GM12801 (cell line): ENCODE measurements around the gene RPS6KA5.

Source experiments
- TF ChIP-seq, protein P1 (sequence below): IDR thresholded peaks from one replicate; pipeline ENCODE4 v1.5.1; 2011; ENCODE audit warnings: control low read depth; ENCODE audit not compliant: insufficient read length; ENCODE audit errors: extremely low read depth

RPS6KA5 gene

DNA sequence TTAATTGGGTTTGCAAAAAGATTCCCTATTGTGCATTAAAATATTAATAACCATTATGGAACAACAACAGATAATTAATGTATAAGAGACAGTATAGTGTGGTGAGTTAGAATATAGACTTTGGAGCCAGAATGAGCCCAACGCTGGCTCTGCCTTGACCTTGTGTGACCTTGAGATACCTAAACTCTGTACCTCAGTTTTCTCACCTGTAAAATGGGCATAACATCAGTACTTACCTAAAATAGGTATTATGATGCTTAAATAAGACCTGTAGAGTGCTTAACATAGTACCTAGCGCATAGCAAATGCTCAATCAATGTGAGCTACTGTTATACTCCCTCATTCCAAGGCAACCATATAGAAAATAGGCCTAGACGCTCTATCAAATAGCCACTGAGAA lies 153.3 kb downstream of the RPS6KA5 start:
- TF ChIP-seq, protein P1, sequence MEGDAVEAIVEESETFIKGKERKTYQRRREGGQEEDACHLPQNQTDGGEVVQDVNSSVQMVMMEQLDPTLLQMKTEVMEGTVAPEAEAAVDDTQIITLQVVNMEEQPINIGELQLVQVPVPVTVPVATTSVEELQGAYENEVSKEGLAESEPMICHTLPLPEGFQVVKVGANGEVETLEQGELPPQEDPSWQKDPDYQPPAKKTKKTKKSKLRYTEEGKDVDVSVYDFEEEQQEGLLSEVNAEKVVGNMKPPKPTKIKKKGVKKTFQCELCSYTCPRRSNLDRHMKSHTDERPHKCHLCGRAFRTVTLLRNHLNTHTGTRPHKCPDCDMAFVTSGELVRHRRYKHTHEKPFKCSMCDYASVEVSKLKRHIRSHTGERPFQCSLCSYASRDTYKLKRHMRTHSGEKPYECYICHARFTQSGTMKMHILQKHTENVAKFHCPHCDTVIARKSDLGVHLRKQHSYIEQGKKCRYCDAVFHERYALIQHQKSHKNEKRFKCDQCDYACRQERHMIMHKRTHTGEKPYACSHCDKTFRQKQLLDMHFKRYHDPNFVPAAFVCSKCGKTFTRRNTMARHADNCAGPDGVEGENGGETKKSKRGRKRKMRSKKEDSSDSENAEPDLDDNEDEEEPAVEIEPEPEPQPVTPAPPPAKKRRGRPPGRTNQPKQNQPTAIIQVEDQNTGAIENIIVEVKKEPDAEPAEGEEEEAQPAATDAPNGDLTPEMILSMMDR: no peak

DNA sequence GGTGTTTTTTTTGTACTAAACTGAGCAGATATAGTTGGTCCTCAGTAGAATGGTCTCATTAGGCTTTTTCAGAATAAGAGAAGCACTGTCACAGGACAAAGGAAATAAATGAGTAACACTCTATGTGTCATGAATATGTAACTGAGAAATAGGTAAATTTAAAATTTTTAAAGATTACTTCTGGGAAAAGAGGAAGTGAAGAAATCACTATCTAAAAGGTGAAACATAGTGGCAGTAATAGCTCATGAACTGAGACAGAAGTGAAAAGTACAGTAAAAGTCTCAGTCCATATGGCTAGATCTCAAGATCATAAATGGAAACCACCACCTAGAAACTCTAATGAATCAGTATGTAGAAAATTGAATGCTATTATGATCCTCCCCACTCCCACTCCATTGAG lies 154.9 kb downstream of the RPS6KA5 start:
- TF ChIP-seq, protein P1: no peak

DNA sequence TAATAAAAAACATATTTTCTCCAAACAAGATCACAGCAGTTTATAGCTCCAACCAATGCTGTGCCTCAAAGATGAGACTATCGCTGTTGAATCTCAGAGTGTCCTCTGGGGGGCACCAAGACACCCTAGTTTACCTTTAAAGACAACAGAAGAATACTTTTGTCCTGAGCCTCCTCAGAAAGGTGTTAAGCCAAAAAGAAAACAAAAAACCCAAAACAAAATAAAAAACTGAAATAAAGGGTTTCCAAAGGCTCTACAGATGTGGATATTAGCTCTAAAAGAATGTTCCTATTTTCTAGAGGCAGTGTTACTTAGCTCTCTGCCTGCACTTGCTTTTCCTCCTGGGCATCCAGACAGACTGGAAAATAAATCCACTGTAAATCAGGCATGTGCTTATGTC lies 157.3 kb downstream of the RPS6KA5 start:
- TF ChIP-seq, protein P1: no peak

DNA sequence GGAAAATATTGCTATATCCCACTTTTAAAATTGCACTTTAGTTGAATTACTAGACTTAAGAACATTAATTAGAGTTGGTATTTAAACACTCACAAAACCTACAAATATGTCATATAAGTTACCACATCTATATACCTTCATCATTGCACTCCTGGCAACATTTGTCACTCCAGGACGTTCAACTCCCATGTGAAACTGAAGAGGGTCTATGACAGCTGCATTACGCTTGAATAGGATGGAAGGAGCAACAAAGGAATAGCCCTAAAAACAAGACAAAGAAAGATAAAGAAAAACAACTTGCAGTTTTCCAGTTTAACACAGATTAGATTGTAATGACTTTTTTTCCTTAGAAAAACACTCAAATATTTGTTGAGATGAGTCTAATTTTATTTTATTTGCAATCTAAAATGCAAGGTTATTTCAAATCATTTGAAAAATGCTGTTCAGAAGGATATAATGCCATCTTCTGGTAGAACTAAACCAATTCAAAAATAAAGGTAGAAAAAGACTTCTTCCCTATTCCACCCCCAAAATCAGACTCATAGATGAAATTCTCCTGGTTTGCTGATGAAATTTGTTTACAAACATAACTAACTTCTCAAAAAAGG lies 159.9 kb downstream of the RPS6KA5 start:
- TF ChIP-seq, protein P1: no peak

DNA sequence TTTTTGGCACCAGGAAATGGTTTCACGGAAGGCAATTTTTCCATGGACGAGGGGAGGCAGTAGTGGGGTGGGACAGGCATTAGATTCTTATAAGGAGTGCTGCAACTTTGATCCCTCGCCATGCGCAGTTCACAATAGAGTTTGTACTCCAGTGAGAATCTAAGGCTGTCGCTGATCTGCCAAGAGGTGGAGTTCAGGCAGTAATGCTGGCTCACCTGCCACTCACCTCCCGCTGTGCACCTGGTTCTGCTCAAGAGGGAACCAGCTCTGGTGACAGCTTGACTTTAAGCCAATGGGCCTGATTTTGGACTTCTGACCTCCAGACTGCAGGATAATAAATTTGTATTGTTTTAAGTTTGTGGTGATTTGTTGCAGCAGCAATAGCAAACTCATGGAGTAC lies 163.4 kb downstream of the RPS6KA5 start:
- TF ChIP-seq, protein P1: no peak

DNA sequence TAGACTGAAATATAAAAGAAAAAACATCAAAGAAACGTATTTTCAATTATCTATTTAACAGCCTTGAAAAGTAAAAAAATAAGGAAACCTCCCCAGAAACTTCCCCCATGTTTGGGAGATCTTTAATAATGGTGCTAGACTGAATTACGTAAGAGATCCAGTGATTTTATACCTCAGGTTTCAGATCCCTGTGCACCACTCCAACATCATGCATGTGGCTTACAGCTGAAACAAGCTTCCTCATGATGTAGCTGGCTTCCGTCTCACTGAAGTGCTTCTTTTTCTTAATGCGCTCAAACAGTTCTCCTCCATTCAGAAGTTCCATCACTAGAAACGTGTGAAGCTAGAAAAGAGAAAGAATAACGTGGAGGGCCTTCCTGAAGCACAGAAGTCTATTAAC lies 166.2 kb downstream of the RPS6KA5 start:
- TF ChIP-seq, protein P1: no peak

DNA sequence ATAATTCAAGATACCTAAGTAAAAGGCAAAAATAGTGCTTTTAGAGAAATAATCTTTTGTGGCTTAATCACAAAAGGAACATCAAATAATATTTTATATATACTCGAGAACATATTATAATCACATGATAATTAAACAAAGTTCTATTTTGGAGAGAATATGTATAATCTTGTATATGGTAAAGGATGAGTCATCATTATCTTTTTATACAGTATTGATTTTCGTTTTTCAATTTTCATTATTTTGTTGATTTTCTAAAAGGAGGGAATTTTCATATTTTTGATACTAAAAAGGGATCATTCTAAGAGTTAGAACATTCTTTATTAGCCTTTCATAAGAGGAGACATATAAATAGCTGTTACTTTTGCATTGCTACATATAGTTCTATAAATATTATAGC lies 166.9 kb downstream of the RPS6KA5 start:
- TF ChIP-seq, protein P1: no peak
